Mesenteric fat pad (tissue), 1 donor: ENCODE measurements around the gene RBFOX2. TPM values are rescaled to one million over a fixed set of nuclear protein-coding genes. Genes with fewer than 3 reads are reported as not detected.
"Not testable (repeated sequence)": the region's sequence is repeated elsewhere in the genome, so short reads cannot be mapped to it uniquely, and the experiment has no call there.

ENCODE experiments used
- DNase-seq: peaks from one replicate; pipeline ENCODE4 v3.0.0-alpha.2; 2020; ENCODE audit warnings: low spot score
- total RNA-seq: library from RNA; stranded (reverse); fragmentation: NEBNext Ultra II Directional; extraction: Animal tissue kit (Norgen Biotek cat#: 25700); gene quantifications from one replicate; pipeline ENCODE4 v1.2.1, GENCODE V29; 2021
- donor health status: DM: yes; HTN: yes; CAD: no.

Gene RBFOX2
- total RNA-seq, 1 donor from 2014 or later: 50.1 TPM

DNA sequence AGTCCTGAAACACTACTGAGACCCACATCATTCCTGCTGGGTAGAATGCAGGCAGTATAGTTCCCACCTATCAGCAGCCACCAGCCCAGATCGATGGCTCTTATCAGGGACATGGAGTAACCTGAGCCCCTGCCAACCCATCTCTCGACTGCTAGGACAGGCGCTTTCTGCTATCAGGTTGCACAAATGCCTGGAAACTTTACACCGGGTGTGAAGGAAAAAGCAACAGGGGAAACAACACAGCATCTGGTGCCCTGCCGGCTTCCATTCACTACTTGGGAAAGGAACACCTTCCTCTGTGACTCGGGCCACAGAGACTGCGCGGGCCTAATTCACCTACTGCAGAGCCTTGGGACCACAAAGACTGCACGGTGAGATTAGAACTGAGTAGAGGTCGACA is 18.5 kb downstream of the RBFOX2 start:
- no peak for DNase-seq

DNA sequence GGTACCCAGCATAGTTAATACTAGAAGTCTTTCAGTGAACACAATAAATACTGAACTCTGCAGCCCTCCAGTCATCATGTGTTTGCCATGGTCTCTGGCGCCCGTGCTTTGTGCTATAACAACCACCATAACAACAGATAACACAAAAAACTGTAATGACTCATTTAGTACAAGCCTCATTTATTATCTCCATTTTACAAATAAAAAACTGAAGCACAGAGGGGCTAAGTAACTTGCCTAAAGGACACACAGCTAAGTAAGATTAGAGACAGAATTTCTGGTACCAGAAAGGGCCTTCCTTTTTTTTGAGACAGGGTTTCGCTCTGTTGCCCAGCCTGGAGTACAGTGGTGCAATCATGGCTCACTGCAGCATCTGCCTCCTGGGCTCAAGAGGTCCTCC is 19.5 kb downstream of the RBFOX2 start:
- no peak for DNase-seq

DNA sequence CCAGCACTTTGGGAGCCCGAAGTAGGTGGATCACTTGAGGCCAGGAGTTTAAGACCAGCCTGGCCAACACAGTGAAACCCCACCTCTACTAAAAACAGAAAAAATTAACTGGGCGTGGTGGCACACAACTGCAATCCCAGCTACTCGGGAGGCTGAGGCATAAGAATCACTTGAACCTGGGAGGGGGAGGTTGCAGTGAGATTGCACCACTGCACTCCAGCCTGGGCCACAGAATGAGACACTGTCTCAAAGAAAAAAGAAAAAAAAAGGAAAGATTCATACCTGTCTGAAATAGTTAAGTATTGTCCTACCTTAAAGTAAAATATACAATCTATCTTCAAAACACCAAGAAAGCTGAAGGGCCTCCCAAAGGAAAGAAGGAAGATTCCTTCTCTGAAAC is 20.1 kb downstream of the RBFOX2 start:
- DNase-seq: no peak

DNA sequence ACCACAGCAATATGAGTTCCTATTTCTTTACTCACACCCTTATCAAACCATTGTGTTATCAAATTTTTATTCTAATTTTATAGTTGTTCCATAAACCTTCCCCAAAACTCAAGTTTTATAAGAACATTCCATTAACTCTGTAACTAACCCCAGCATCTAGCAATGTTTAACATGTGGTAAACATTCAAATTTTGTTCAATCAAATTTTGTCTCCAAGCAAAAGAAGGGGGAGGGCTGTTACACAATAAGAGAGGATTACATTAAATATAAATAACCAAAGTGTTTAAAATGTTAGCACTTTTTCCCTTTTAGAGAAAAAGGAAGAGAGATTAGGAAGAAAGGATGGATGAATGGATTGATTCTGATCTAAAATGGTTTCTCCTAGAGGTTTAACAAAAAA is 20.5 kb downstream of the RBFOX2 start:
- DNase-seq: no peak

DNA sequence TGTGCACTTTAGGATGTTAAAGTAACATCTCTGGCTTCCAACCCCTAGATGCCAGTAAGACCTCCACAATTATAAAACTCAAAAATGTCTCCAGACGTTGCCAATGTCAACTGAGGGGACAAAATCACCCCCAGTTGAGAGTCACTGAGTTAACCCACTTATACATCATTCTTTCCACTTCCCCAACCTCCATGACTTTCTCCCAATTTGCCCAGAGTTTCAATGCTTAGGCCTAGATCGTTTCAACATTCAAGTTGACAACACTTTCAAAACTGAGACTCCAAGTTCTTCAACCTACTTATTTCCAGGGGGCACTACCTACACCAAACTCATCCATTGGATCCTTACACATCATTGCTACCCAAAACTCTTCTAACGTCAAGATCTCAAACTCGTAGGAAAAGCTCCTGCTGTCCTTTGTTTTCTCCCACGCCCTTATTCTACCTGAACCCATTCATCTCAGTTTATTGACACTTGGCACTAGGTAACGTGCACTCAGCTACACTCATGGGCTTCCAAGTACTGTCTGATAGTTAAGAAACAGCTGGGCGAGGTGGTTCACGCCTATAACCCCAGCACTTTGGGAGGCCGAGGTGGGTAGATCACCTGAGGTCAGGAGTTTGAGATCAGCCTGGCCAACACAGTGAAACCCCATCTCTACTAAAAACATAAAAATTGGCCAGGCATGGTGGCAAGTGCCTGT is 24.5 kb downstream of the RBFOX2 start:
- DNase-seq: no peak

DNA sequence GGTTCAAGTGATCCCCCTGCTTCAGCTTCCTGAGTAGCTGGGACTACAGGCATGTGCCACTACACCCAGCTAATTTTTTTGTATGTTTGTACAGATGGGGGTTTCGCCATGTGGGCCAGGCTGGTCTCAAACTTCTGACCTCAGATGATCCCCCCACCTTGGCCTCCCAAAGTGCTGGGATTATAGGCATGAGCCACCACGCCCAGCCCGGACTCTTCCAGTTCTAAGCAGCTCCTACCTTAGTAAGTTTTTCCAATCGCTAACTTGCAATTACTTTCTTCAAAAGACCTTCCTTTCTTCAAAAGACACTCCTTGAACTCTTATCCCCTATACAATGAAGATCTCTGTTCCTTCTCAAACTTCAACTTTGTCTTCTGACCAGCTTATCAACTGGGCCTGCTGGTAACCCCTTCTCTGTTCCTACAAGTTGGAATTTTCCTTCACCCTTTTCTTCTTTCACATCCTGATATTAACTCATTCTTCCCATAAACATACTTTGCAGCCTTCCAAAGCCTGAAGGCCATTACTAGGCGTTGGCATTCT is 25.8 kb downstream of the RBFOX2 start:
- DNase-seq: no peak

DNA sequence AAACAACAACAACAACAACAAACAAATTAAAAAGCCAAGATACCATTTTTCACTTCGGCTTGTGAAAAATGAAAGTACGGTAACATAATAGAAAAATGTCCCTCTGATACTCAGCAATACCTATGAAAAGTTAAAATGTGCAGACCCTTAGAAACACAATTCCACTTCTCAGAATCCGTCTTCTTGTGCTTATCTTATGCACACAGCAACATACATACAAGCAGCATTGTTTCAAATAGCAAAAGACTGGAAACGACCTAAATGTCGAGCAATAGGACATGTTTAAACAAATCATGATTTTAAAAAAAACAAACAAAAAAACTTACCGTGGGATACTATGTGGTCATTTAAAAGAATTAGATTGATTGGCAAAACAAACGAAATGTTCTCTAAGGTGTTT is 26.5 kb downstream of the RBFOX2 start:
- no peak for DNase-seq

DNA sequence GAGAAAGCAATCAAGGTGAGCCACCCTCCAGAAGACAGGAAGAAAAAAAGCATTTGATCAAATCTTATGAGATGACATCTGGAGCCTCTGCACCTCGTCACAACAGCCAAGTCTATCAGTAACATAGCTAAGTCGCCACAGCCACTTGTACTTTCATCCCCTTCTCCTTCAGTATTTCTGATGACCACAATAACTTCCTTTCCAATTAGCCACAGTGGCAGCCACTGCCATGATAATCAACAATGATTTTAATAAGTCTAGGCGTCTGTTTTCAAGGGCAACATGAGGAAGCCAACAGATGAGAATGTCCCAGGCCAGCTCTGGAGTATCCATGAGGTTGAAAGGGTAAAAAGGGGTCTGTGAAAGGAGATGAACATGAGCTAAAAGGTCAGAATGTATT is 29.9 kb downstream of the RBFOX2 start:
- DNase-seq: no peak

DNA sequence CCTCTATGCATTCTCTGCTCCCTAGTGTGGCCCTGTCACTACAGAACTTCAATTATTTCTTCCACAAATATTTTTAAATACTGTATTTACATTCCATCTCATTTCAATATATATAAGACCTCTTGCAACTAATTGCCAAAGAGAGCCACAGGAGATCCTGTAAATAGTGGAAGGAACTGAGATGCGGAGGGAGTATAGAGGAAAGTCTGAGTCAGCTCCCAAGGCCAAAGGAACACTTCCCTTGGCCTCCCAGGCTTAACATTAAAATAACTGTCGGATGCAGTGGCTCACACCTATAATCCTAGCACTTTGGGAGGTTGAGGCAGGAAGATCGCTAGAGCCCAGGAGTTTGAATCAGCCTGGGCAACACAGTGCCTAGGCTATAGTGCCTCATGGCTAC is 31.2 kb downstream of the RBFOX2 start:
- DNase-seq: no peak

DNA sequence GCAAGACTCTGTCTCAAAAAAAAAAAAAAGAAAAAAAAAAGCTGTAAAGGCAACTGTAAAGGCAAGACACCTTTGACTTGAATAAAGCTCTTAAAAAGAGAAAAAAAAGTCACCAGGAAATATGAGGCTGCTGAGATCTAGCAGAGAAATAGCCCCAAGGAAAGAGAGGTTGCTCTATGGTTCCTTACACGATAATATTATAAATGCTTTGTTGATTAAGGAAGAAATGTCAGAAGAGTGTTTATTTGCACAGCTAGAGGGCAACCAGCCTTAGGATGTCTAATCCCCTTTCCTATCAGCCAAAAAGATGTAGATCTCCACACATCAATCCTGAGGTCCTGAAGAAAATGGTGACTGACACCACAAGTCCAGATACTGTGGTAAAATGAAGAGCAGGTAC is 32.0 kb downstream of the RBFOX2 start:
- no peak for DNase-seq

DNA sequence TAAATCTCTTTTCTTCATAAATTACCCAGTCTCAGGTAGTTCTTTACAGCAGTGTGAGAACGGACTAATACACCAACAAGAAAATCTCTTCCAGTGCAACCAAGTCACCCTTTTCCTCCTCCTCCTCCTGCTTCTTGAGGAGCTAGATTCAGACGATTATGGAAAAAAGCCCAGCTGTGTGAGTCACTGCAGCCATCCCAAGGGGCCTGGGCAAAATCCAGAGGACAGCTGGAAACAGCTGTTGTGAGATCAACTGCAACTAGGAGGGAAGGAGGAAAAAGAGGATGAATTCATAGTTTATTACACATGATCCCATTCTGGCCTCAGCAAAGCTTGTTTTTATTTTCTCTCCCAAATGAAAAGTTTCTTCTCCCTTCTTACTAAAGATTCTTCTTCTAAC is 32.9 kb downstream of the RBFOX2 start:
- DNase-seq: no peak

DNA sequence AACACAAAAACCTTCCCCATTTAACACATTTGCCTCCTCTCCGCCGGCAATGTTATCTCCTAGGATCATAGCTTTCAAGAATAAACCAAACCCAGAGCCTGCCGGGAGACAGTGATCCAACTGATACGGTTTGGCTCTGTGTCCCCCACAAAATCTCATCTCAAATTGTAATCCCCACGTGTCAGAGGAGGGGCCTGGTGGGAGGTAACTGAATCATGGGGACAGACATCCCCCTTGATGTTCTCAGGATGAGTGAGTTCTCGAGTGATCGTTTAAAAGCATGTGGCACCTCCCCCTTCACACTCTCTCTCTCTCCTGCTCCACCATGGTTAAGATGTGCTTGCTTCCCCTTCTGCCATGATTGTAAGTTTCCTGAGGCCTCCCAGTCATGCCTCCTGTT is 33.3 kb downstream of the RBFOX2 start:
- no peak for DNase-seq

DNA sequence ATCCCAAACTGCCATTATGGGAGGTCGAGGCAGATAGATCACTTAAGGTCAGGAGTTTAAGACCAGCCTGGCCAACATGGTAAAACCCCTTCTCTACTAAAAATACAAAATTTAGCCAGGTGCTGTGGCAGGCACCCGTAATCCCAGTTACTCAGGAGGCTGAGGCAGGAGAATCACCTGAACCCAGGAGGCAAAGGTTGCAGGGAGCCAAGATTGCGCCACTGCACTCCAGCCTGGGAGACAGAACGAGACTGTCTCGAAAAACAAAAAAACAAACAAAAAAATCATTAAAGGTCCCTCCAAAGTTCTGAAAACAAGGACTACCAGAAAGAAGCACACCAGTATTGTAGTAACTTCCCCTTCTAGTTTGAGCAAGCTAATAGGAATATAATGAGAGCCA is 34.9 kb downstream of the RBFOX2 start:
- DNase-seq: not testable (repeated sequence)

DNA sequence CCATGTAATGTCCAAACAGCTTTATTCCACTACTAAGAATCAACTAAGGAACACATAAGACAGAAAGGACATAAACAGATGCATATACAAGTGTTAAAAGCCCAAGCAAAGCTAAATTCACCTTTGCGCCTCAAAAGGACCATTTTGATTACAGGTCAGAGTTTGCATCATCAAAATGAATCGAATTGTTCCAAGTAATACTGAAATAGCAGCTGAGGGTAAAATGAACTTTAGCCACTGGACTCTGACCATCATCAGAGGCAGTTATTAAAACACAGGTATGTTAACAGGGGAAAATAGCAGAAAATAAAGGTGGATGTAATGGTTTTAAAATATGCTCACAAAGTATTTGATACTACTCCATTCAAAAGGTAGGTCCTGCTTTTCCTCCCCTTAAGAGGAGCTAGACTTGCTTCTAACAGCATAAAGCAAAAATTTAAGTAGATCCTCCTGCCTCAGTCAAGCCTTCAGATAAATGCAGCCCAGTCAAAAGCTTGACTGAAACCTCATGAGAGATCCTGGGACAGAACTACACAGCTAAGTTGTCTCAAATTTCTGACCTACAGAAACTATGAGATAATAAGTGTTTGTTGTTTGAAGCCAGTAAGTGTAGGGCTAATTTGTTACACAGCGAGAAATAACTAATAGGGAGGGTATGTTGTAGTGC is 35.4 kb downstream of the RBFOX2 start:
- no peak for DNase-seq

DNA sequence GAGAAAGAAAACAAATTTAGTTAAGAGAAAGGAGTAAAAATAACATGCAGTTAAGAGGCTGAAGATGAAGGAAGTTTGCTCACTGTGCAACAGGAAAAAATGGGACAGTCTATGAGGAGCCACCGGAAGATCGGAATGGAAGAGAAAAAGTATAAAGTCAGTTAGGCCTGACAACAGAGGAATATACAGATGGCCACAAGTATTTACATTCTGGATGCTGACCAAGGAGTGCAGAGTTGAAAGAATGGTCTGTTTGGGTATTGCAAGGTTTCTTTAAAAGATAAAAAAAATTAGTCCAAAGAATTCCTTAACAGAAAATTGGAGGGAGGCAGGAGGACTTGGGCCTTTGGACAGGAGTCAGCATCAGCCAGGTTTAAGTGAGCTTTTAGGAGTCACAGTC is 37.5 kb downstream of the RBFOX2 start:
- no peak for DNase-seq

DNA sequence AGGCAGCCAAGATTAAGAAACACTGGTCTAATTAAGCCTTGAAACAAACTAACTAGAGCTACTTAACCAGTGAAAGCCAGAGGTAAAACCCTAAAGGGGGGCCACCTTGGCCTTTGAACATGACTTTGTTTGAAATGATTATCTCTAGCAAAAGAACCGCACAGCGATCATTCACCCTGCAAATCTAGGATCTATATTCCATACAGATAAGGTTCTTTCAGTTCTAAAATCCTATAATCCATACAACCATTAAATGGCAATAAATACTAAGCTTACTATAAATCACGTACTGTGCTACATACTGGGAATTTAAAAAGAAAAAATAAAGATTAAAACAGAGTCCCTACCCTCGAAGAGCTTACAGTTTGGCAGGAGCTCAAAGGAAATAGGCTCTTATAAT is 40.6 kb downstream of the RBFOX2 start:
- DNase-seq: no peak

DNA sequence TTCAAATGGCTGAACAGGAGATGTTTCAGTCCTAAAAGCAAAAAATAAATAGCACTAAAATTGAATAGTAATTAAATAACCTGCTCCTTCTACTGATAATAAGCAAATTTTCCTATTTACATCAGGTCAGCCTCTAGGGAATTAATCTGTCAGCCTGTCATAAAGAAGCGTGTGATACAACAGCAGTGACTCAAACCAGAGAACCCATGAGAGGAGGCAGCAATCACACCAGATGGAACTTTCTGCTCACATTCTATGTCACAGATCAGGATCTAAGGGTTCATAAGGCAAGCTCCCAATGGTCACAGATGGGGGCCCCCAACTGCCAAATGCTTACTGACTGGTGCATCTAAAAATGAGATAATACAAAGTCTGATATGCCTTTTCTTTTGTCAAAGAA is 41.1 kb downstream of the RBFOX2 start:
- no peak for DNase-seq

DNA sequence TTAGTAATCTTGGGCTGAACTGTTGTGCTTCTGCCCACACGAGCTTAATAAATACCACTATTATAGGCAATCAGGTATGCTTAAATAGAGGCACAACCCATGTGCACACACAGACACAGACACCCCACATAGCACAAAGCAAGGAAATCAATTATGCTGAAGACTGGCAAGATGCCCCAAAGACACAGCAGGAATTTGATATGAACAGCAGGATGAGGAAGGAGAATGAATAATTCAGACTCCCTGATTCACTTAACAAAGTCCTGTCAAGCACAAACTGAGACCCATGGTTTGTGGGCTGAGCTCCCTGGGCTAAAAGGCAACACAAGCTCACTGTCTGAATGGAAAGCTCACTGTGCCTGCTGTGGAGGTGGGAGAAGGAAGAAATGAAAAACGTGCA is 42.5 kb downstream of the RBFOX2 start:
- DNase-seq: no peak

DNA sequence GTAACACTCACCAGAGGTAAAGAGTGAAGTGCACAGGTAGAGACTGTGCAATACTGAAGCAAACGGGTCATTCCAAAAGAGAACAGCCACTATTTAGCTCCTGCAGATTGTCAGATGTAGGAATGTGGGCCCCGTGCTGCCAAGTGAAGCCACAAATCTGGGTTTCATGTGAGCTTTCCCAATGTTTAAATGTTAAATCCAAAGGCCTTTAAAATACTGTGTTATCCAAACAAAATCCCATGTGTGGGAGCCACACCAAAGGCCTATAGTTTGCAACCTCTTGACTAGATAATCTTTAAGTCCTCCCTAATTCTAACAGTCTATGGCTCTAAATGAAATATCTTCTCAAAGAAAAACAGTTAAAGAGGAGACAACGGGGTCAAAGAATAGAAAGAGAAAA is 43.3 kb downstream of the RBFOX2 start:
- DNase-seq: no peak

DNA sequence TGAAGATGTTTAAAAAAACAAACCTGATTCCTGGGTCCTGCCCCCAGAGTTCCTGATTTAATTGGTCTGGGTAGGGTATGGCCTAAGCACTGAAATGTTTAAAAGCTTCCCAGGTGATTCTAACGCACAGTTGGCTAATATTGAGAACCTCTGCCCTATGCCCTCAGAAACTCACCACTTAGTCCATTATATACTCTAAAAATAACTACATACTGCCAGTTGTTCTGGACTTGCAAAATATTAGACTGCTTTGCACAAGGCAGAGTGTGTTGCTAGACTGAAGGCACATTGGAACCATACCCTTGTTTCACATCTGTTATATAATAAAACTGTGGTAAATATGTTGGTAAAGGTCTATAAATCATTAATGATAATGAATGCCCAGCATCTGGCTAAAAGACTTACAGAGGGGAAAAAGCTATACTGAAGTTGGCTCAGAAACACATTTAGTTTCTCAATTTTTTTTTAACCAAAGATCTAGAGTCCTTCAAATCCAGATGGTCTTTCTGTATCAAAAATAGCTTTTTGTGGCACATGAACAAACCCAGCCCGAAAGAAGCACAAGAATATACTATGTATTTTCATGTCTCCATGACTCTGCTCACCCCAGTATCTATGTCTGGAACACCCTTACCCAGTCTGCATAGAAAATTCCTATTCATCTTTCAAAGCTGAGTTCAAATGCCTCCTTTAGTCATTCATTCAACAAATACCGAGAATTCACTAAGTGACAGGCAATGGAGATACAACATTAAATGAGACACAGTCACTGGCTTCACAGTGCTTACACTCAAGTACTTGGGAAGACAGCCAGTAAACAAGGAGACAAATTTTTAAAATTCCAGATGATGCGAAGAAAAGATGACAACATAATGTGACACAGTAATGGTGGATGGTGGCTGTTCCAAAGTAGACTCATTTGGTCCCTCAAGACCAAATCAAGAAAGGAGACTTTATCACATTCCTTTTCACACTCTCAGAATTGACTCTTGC is 44.1 kb downstream of the RBFOX2 start:
- no peak for DNase-seq

DNA sequence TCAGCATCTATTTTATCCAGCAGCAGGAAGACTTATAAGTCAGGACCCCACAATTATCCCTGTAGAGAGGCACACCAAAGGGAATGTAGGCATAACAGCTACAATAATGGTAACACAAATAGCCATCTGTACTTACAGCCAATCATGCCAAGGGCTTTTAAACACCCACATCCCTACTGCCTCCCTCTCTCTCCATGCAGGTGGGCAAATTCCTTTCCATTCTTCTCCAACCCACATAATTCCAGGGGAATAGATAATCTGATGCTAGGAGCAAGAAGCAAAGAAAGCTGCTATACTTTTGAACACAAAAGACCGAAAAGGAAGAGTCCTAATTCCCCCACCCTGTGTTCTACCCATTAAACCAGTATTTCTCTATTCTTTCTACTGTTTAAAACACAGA is 46.7 kb downstream of the RBFOX2 start:
- DNase-seq: no peak

DNA sequence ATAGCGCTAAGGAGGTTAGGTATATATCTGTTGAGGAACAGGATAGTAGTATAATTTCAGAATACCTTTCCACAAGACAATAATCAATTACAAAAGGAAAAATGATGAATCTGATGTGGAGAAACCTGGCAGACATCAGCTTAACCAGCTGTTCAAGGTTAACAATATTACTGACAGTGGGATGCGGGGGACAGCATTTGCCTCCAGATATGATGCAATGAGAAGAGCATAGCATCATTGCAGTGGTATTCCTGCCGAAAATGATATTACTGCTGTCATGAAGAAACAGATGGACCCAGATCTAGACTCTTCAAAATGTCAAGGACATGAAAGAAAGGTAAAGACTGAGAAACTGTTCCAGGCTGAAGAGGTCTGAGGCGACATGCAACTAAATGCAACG is 49.7 kb downstream of the RBFOX2 start:
- DNase-seq: no peak
